Measurements from ENCODE around the gene FADD. TPM values are rescaled to one million over a fixed set of nuclear protein-coding genes. Genes with fewer than 3 reads are reported as not detected.

The FADD gene
- total and polyA plus RNA-seq, 7 experiments from 2014 or later = 9.6 to 40.9 (median 27.2) TPM

DNA sequence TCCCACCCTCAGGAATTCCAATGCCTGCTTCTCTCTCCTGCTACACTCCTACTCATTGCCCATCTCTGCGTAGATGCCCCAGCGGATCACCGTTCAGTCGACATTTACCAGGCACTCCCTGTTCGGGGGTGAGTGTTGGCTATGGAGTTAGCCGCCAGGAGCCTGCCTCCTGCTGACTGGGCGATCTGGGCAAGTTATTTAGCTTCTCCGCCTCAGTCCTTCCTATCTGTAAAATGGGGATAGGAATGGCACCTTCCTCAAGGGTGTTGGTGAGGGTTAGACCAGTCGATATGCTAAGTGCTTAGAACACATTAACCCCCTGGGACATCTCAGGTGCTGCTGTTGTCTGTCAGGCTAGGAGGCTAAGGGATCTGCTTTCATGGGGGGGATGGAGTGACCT is 30.9 kb downstream of the FADD start:
- Mint-ChIP-seq H3K4me3 (no peak overlapping the region), H3K36me3 (no peaks in the 10 kb centered on the region), H3K9me3 (peaks cover 0 to 3% (median 0%) of the 10 kb centered on the region in 11 donors), H3K27ac (no peak overlapping the region), H3K4me1 (no peaks in the 10 kb centered on the region), H3K27me3 (peaks cover 0 to 8% (median 0%) of the 10 kb centered on the region in 5 donors)
- Histone ChIP-seq H3K4me3 (ENCODE audit: low read length) (no peak overlapping the region), H3K9me3 (ENCODE audit: control insufficient read depth in 2 of 3, low read length in 3 of 3) (no peaks in the 10 kb centered on the region), H3K36me3 (ENCODE audit: control insufficient read depth in 2 of 3, insufficient read depth in 3 of 3, low read length in 3 of 3) (no peaks in the 10 kb centered on the region), H3K27me3 (ENCODE audit: control insufficient read depth in 2 of 2, insufficient read depth in 2 of 2, low read length in 2 of 2) (no peaks in the 10 kb centered on the region), H3K27ac (ENCODE audit: low read depth, low read length) (no peak overlapping the region), H3K4me1 (ENCODE audit: control insufficient read depth in 2 of 2, insufficient read depth in 2 of 2, low read length in 2 of 2) (no peaks in the 10 kb centered on the region)
- CTCF ChIA-PET = no interaction called here
- DNase-seq (no peak), ATAC-seq (no peak)
- POLR2A ChIA-PET = no interaction called here
- intact Hi-C loops (cut with micrococcal nuclease) = no loop called here

- Histone ChIP-seq H3K27ac (ENCODE audit: low read depth, low read length) (no peak overlapping the region), H3K4me1 (ENCODE audit: control insufficient read depth in 2 of 2, insufficient read depth in 2 of 2, low read length in 2 of 2) (no peaks in the 10 kb centered on the region), H3K9me3 (ENCODE audit: control insufficient read depth in 2 of 3, low read length in 3 of 3) (no peaks in the 10 kb centered on the region), H3K27me3 (ENCODE audit: control insufficient read depth in 2 of 2, insufficient read depth in 2 of 2, low read length in 2 of 2) (no peaks in the 10 kb centered on the region), H3K4me3 (ENCODE audit: low read length) (no peak overlapping the region), H3K36me3 (ENCODE audit: control insufficient read depth in 2 of 3, insufficient read depth in 3 of 3, low read length in 3 of 3) (no peaks in the 10 kb centered on the region)
- Mint-ChIP-seq H3K9me3 (no peaks in the 10 kb centered on the region), H3K36me3 (peaks cover 0 to under 1% (median 0%) of the 10 kb centered on the region in 5 donors), H3K4me3 (no peak overlapping the region), H3K4me1 (no peaks in the 10 kb centered on the region), H3K27me3 (peaks cover under 1 to 23% (median 14%) of the 10 kb centered on the region in 5 donors), H3K27ac (no peak overlapping the region)
- ChIA-PET CTCF (no interaction called here), POLR2A (no interaction called here)
- DNase-seq (no peak), ATAC-seq (no peak)
- intact Hi-C loops (cut with micrococcal nuclease) = no loop called here
These were observed 37.2 kb downstream of the FADD start for GRCh38 chr11:70240337-70240736.

GRCh38 chr11:70241709-70242108 is 38.6 kb downstream of the FADD start:
- Mint-ChIP-seq H3K4me3 (no peak overlapping the region), H3K4me1 (no peaks in the 10 kb centered on the region), H3K9me3 (no peaks in the 10 kb centered on the region), H3K27ac (no peak overlapping the region), H3K36me3 (peaks cover 0 to 4% (median 0%) of the 10 kb centered on the region in 5 donors), H3K27me3 (peaks cover 2 to 23% (median 10%) of the 10 kb centered on the region in 5 donors)
- ChIA-PET POLR2A (no interaction called here), CTCF (no interaction called here)
- DNase-seq = no peak
- Histone ChIP-seq H3K27ac (ENCODE audit: low read depth, low read length) (no peak overlapping the region), H3K4me1 (ENCODE audit: control insufficient read depth in 2 of 2, insufficient read depth in 2 of 2, low read length in 2 of 2) (no peaks in the 10 kb centered on the region), H3K27me3 (ENCODE audit: control insufficient read depth in 2 of 2, insufficient read depth in 2 of 2, low read length in 2 of 2) (no peaks in the 10 kb centered on the region), H3K36me3 (ENCODE audit: control insufficient read depth in 2 of 3, insufficient read depth in 3 of 3, low read length in 3 of 3) (no peaks in the 10 kb centered on the region), H3K4me3 (ENCODE audit: low read length) (no peak overlapping the region), H3K9me3 (ENCODE audit: control insufficient read depth in 2 of 3, low read length in 3 of 3) (no peaks in the 10 kb centered on the region)
- no peak for ATAC-seq
- intact Hi-C loops (cut with micrococcal nuclease) = no loop called here

GRCh38 chr11:70242885-70243284 is 39.8 kb downstream of the FADD start:
- Histone ChIP-seq H3K4me3 (ENCODE audit: low read length) (no peak overlapping the region), H3K27ac (ENCODE audit: low read depth, low read length) (no peak overlapping the region), H3K9me3 (ENCODE audit: control insufficient read depth in 2 of 3, low read length in 3 of 3) (no peaks in the 10 kb centered on the region), H3K4me1 (ENCODE audit: control insufficient read depth in 2 of 2, insufficient read depth in 2 of 2, low read length in 2 of 2) (no peaks in the 10 kb centered on the region), H3K27me3 (ENCODE audit: control insufficient read depth in 2 of 2, insufficient read depth in 2 of 2, low read length in 2 of 2) (no peaks in the 10 kb centered on the region), H3K36me3 (ENCODE audit: control insufficient read depth in 2 of 3, insufficient read depth in 3 of 3, low read length in 3 of 3) (no peaks in the 10 kb centered on the region)
- intact Hi-C loops (cut with micrococcal nuclease) = no loop called here
- CTCF ChIA-PET = no interaction called here
- H3K27me3 Mint-ChIP-seq = peaks cover 4 to 20% (median 10%) of the 10 kb centered on the region in 5 donors
- H3K9me3 Mint-ChIP-seq = peaks cover 0 to 2% (median 0%) of the 10 kb centered on the region in 11 donors
- H3K27ac Mint-ChIP-seq = no peak overlapping the region
- no peak for ATAC-seq
- peaks cover 0 to 4% (median 0%) of the 10 kb centered on the region in 5 donors for H3K36me3 Mint-ChIP-seq
- POLR2A ChIA-PET = no interaction called here
- H3K4me3 Mint-ChIP-seq = no peak overlapping the region
- no peak for DNase-seq
- no peaks in the 10 kb centered on the region for H3K4me1 Mint-ChIP-seq

DNA sequence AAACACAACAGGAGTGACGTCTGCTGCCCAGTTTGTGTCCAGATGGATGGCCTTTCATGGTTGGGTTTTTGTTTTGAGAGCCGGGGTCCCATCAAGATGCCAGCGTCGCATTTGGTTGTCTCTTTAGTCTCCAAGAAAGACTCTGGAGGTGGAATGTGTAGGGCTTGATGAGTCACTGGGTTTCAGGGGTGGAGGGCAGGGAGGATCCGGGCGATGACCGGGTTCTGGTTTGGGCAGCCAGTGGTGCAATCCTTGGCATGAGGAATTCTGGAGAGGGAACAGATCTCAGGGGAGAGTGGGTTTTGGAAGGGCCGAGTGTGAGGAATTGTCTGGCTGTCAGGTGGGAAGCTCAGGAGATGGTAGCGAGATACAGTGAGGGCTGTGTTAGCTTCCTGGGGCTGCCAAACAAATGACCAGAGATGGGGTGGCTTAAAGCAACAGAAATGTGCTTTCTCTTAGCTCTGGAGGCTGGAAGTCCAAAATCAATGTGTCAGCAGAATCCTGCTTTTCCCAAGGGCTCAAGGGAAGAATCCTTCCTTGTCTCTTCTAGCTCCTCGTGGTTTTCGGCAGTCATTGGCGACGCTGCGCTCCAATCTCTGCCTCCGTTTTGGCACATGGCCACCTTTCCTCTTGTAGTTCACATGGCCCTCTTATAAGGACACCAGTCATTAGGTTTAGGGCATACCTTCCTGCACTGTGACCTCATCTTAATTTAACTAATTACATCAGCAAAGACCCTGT is 41.0 kb downstream of the FADD start:
- ATAC-seq = no peak
- Histone ChIP-seq H3K9me3 (ENCODE audit: control insufficient read depth in 2 of 3, low read length in 3 of 3) (no peaks in the 10 kb centered on the region), H3K4me3 (ENCODE audit: low read length) (no peak overlapping the region), H3K27me3 (ENCODE audit: control insufficient read depth in 2 of 2, insufficient read depth in 2 of 2, low read length in 2 of 2) (no peaks in the 10 kb centered on the region), H3K4me1 (ENCODE audit: control insufficient read depth in 2 of 2, insufficient read depth in 2 of 2, low read length in 2 of 2) (no peaks in the 10 kb centered on the region), H3K36me3 (ENCODE audit: control insufficient read depth in 2 of 3, insufficient read depth in 3 of 3, low read length in 3 of 3) (no peaks in the 10 kb centered on the region), H3K27ac (ENCODE audit: low read depth, low read length) (no peak overlapping the region)
- ChIA-PET CTCF (no interaction called here), POLR2A (no interaction called here)
- Mint-ChIP-seq H3K4me1 (no peaks in the 10 kb centered on the region), H3K36me3 (peaks cover 0 to 4% (median 0%) of the 10 kb centered on the region in 5 donors), H3K27me3 (peaks cover 4 to 20% (median 10%) of the 10 kb centered on the region in 5 donors), H3K27ac (no peak overlapping the region), H3K4me3 (no peak overlapping the region), H3K9me3 (peaks cover 0 to 2% (median 0%) of the 10 kb centered on the region in 11 donors)
- no peak for DNase-seq
- intact Hi-C loops (cut with micrococcal nuclease) = no loop called here

DNA sequence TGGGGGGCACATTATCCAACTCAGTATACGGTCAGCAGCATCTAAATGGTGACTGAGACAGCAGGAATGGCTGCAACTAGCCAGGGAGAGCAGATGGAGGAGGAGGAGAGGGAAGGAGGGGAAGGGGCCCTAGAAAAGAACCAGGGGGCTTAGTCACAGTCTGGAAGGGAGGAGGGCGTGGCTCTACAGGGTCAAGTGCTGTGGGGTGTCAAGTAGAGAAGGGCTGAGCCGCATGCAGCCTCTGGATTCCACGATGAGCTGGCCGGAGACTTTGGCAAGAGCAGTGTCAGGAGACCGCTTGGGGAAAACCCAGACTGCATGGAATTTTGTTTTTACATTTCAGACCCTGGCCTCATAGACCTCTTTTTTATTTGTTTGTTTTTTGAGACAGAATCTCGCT is 41.6 kb downstream of the FADD start:
- Histone ChIP-seq H3K9me3 (ENCODE audit: control insufficient read depth in 2 of 3, low read length in 3 of 3) (no peaks in the 10 kb centered on the region), H3K36me3 (ENCODE audit: control insufficient read depth in 2 of 3, insufficient read depth in 3 of 3, low read length in 3 of 3) (no peaks in the 10 kb centered on the region), H3K4me3 (ENCODE audit: low read length) (no peak overlapping the region), H3K27me3 (ENCODE audit: control insufficient read depth in 2 of 2, insufficient read depth in 2 of 2, low read length in 2 of 2) (no peaks in the 10 kb centered on the region), H3K4me1 (ENCODE audit: control insufficient read depth in 2 of 2, insufficient read depth in 2 of 2, low read length in 2 of 2) (no peaks in the 10 kb centered on the region), H3K27ac (ENCODE audit: low read depth, low read length) (no peak overlapping the region)
- DNase-seq (no peak), ATAC-seq (no peak)
- Mint-ChIP-seq H3K4me3 (no peak overlapping the region), H3K9me3 (peaks cover 0 to 2% (median 0%) of the 10 kb centered on the region in 11 donors), H3K27me3 (peaks cover 4 to 16% (median 5%) of the 10 kb centered on the region in 5 donors), H3K27ac (no peak overlapping the region), H3K36me3 (peaks cover 0 to 4% (median 0%) of the 10 kb centered on the region in 5 donors), H3K4me1 (no peaks in the 10 kb centered on the region)
- ChIA-PET CTCF (no interaction called here), POLR2A (no interaction called here)
- intact Hi-C loops (cut with micrococcal nuclease) = no loop called here

DNA sequence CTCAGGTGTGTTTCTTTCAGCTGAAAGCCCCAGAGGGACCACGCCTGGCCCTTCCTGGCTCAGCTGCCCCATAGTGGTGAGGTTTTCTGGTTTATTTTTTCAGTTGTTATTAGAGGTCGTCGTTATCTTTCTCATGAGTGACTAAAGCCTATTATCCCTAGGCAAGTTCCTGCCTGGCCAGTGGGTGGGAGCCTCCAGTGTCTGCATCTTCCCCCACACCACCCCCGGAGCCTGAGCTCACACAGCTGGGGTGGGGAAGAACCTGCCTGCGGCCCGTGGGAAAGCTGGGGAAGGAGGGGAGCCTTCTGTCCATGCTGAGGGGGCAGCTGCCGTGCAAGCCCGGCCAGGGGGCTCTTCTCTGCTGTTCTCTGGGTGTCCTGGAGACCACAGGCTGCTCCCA is 43.1 kb downstream of the FADD start:
- no peak for DNase-seq

More for the DNA sequence above, 43.1 kb downstream of the FADD start:
- Mint-ChIP-seq H3K4me1 (no peaks in the 10 kb centered on the region), H3K27me3 (peaks cover 4 to 16% (median 4%) of the 10 kb centered on the region in 5 donors), H3K36me3 (peaks cover 0 to 4% (median 0%) of the 10 kb centered on the region in 5 donors), H3K27ac (no peak overlapping the region), H3K9me3 (peaks cover 0 to 2% (median 0%) of the 10 kb centered on the region in 11 donors), H3K4me3 (no peak overlapping the region)
- intact Hi-C loops (cut with micrococcal nuclease) = no loop called here
- no peak overlapping the region for H3K4me3 ChIP-seq (ENCODE audit: low read length)
- no peaks in the 10 kb centered on the region for H3K27me3 ChIP-seq (ENCODE audit: control insufficient read depth in 2 of 2, insufficient read depth in 2 of 2, low read length in 2 of 2)
- H3K27ac ChIP-seq (ENCODE audit: low read depth, low read length) = no peak overlapping the region
- ChIA-PET POLR2A (interaction anchor here (0.6 kb wide), 1 partner anchor 1714 kb away, joined by 3 read pairs; no protein-coding TSS in a partner anchor), CTCF (no interaction called here)
- no peak for ATAC-seq
- H3K9me3 ChIP-seq (ENCODE audit: control insufficient read depth in 2 of 3, low read length in 3 of 3) = no peaks in the 10 kb centered on the region
- no peaks in the 10 kb centered on the region for H3K36me3 ChIP-seq (ENCODE audit: control insufficient read depth in 2 of 3, insufficient read depth in 3 of 3, low read length in 3 of 3)
- H3K4me1 ChIP-seq (ENCODE audit: control insufficient read depth in 2 of 2, insufficient read depth in 2 of 2, low read length in 2 of 2) = no peaks in the 10 kb centered on the region

Data from naive thymus-derived CD4-positive, alpha-beta T cell (primary cell).